Transverse colon (tissue), 4 donors: Measurements from ENCODE around the gene DERA. TPM values are rescaled to one million over a fixed set of nuclear protein-coding genes. Genes with fewer than 3 reads are reported as not detected.
"Not testable (repeated sequence)": the region's sequence is repeated elsewhere in the genome, so short reads cannot be mapped to it uniquely, and the experiment has no call there.

Experiments
- DNase-seq: peaks from one replicate; pipeline ENCODE4 v3.0.0-alpha.2; 2019
- H3K27ac ChIP-seq, 4 donors: fragments of 200-600 bp; sonication (generic); 2 replicates each; pipeline ENCODE4 v1.5.1; 2016 to 2018; ENCODE audit warnings: inconsistent platforms in 4 of 4
- H3K27me3 ChIP-seq: fragments of 200-600 bp; sonication (generic); 2 replicates; pipeline ENCODE4 v1.5.1; 2017; ENCODE audit warnings: inconsistent platforms
- H3K36me3 ChIP-seq, 4 donors: fragments of 200-600 bp; sonication (generic); 2 replicates each; pipeline ENCODE4 v1.5.1; 2017 to 2019; ENCODE audit warnings: inconsistent platforms in 4 of 4
- H3K4me1 ChIP-seq, 4 donors: fragments of 200-600 bp; sonication (generic); 2 replicates each; pipeline ENCODE4 v1.5.1; 2017 to 2020; ENCODE audit warnings: inconsistent platforms in 4 of 4
- H3K4me3 ChIP-seq, 4 donors: fragments of 200-600 bp; sonication (generic); 1 replicate in 1 of 4; 2 replicates in 3 of 4; pipeline versions ENCODE4 v1.5.1 to v1.6.1; 2017 to 2019; ENCODE audit warnings: inconsistent platforms in 4 of 4
- H3K9me3 ChIP-seq, 2 donors: fragments of 200-600 bp; sonication (generic); 2 replicates each; pipeline ENCODE4 v1.5.1; 2017 to 2019; ENCODE audit warnings: inconsistent platforms in 2 of 2
- CTCF ChIP-seq, 5 experiments: fragments of 200-600 bp in 3 of 5; fragments of 450-650 bp in 2 of 5; sonication (generic) in 3 of 5; IDR thresholded peaks; 1 replicate in 2 of 5; 2 replicates in 3 of 5; pipeline ENCODE4 v1.5.1; 2016 to 2017; ENCODE audit warnings: antibody characterized with exemption in 5 of 5, inconsistent platforms in 3 of 5, mild to moderate bottlenecking in 2 of 5, moderate library complexity in 1 of 5
- EP300 ChIP-seq: sonication (generic); formaldehyde crosslinking; IDR thresholded peaks from one replicate; pipeline ENCODE4 v1.6.1; 2017; ENCODE audit warnings: antibody characterized with exemption, low read depth
- POLR2A ChIP-seq: fragments of 450-650 bp; IDR thresholded peaks from one replicate; pipeline ENCODE4 v1.6.1; 2016; ENCODE audit warnings: antibody characterized with exemption, mild to moderate bottlenecking, moderate library complexity
- POLR2AphosphoS5 ChIP-seq, 3 donors: sonication (generic); formaldehyde crosslinking; IDR thresholded peaks; one replicate each; pipeline ENCODE4 v1.6.1; 2016; ENCODE audit warnings: antibody characterized with exemption in 3 of 3
- WGBS, 2 donors: methylation state at CpG; one replicate each; pipeline ENCODE4 v1.1.5; 2018; ENCODE audit warnings: low coverage in 1 of 2; 5-methylcytosine and 5-hydroxymethylcytosine counted together
- in situ Hi-C, 4 donors: fragments of 200-750 bp; cut with MboI; loops; one replicate each; pipeline versions ENCODE4 v1.15.0 to v1.15.1; 2017; ENCODE audit warnings: low sequenced_read_pairs in 3 of 4, low pct_ligation_motif_present in 1 of 4, low pct_unique_long_range_greater_than_20kb in 1 of 4
- intact Hi-C: fragments of 100-400 bp; cut with DNase I; formaldehyde crosslinking; loops from one replicate; pipeline ENCODE4 v1.15.1; 2023; ENCODE audit warnings: low total_unique reads
- total RNA-seq, 4 donors: library from RNA; depleted of rRNA; stranded (reverse); fragments of >200 nt; gene quantifications; one replicate each; pipeline ENCODE4 v1.1.0, GENCODE V29; 2016

DERA gene
- total RNA-seq, 4 donors from 2014 or later: 9.2 to 112 (median 69.9) TPM

- no peak for DNase-seq
- Histone ChIP-seq H3K4me1 (peaks cover 0 to 4% (median 0%) of the 10 kb centered on the region in 4 donors), H3K4me3 (no peak overlapping the region), H3K9me3 (no peaks in the 10 kb centered on the region), H3K27ac (no peak overlapping the region), H3K36me3 (no peaks in the 10 kb centered on the region), H3K27me3 (no peaks in the 10 kb centered on the region)
- TF ChIP-seq POLR2AphosphoS5 (IDR thresholded peaks at IDR 0.05): no peak
- no peak for TF ChIP-seq EP300
- TF ChIP-seq CTCF (IDR thresholded peaks at IDR 0.05): no peak
- no peak for TF ChIP-seq POLR2A
- in situ Hi-C loops: no loop called here
- intact Hi-C loops: no loop called here
- 95% methylated on average over 4 of the region's 4 CpGs; no CpG with 5 or more reads in 1 of the 2 donors for WGBS, 2 donors
Observed at GRCh38 chr12:16006752-16007151, 95.6 kb downstream of the DERA start.

- H3K27ac ChIP-seq: no peak overlapping the region
- peaks cover 0 to 13% (median under 1%) of the 10 kb centered on the region in 4 donors for H3K4me1 ChIP-seq
- no peak overlapping the region for H3K4me3 ChIP-seq
- no peaks in the 10 kb centered on the region for H3K9me3 ChIP-seq
- WGBS, 2 donors: 92 to 93% methylated on average over 6 to 7 of the region's 7 CpGs
- no peaks in the 10 kb centered on the region for H3K27me3 ChIP-seq
- no peak for DNase-seq
- H3K36me3 ChIP-seq: no peaks in the 10 kb centered on the region
- intact Hi-C loops: no loop called here
- in situ Hi-C loops: no loop called here
- TF ChIP-seq EP300 (no peak), CTCF (IDR thresholded peaks at IDR 0.05) (no peak), POLR2A (no peak), POLR2AphosphoS5 (IDR thresholded peaks at IDR 0.05) (no peak)
Observed at GRCh38 chr12:16008421-16008824, 97.3 kb downstream of the DERA start.

- peaks cover 6 to 8% of the 10 kb centered on the region in 2 donors for H3K9me3 ChIP-seq
- intact Hi-C loops (no loop called here), in situ Hi-C loops (no loop called here)
- DNase-seq: no peak
- H3K36me3 ChIP-seq: peaks cover 0 to 11% (median 2%) of the 10 kb centered on the region in 4 donors
- TF ChIP-seq CTCF (IDR thresholded peaks at IDR 0.05) (no peak), EP300 (no peak), POLR2A (no peak), POLR2AphosphoS5 (IDR thresholded peaks at IDR 0.05) (no peak)
- H3K27ac ChIP-seq: no peak overlapping the region
- no peak overlapping the region for H3K4me3 ChIP-seq
- H3K27me3 ChIP-seq: no peaks in the 10 kb centered on the region
- H3K4me1 ChIP-seq: peaks cover 0 to 13% (median under 1%) of the 10 kb centered on the region in 4 donors
Observed at GRCh38 chr12:16012117-16012516, 101.0 kb downstream of the DERA start.

GRCh38 chr12:16013722-16014121, 102.6 kb downstream of the DERA start:
- WGBS, 2 donors: 93 to 100% methylated on average over 1 of the region's 1 CpG
- in situ Hi-C loops, H3K4me3 ChIP-seq, H3K27ac ChIP-seq, intact Hi-C loops, H3K9me3 ChIP-seq, H3K27me3 ChIP-seq, DNase-seq: not testable (repeated sequence)
- Histone ChIP-seq H3K4me1 (peaks cover 0 to 13% (median under 1%) of the 10 kb centered on the region in 4 donors), H3K36me3 (peaks cover 0 to 11% (median 2%) of the 10 kb centered on the region in 4 donors)

- DNase-seq, H3K27ac ChIP-seq, intact Hi-C loops, H3K27me3 ChIP-seq, H3K4me3 ChIP-seq, in situ Hi-C loops, H3K9me3 ChIP-seq: not testable (repeated sequence)
- peaks cover 0 to 13% (median under 1%) of the 10 kb centered on the region in 4 donors for H3K4me1 ChIP-seq
- 96% methylated on average over 6 of the region's 6 CpGs; no CpG with 5 or more reads in 1 of the 2 donors for WGBS, 2 donors
- peaks cover 0 to 11% (median 2%) of the 10 kb centered on the region in 4 donors for H3K36me3 ChIP-seq
Observed at GRCh38 chr12:16014394-16014793, 103.3 kb downstream of the DERA start.
